HG03108 (cell line): Measurements from ENCODE around the gene SERINC2.

Experiments
- ATAC-seq: cut with Tn5 transposase; IDR thresholded peaks from one replicate; pipeline ENCODE4 v1.9.1; 2021; ENCODE audit warnings: moderate library complexity; ENCODE audit not compliant: unreplicated experiment

SERINC2 gene

GRCh38 chr1:31412732-31413404 is at the start of gene SERINC2:
Gene SERINC2, plus strand, starts transcription at chr1:31413213. Its CDS starts 53 bp downstream, at chr1:31413266.
- peak; percentile 42 for ATAC-seq

- ATAC-seq = no peak
Observed at GRCh38 chr1:31364561-31365250, 48.3 kb upstream of the SERINC2 start.

- ATAC-seq = no peak
Observed at GRCh38 chr1:31366796-31367195, 46.2 kb upstream of the SERINC2 start.

- no peak for ATAC-seq
Observed at GRCh38 chr1:31368611-31369107, 44.4 kb upstream of the SERINC2 start.

- ATAC-seq = no peak
Observed at GRCh38 chr1:31370021-31370420, 43.0 kb upstream of the SERINC2 start.

GRCh38 chr1:31370565-31370964 is 42.4 kb upstream of the SERINC2 start:
- ATAC-seq = no peak

- ATAC-seq = no peak
Observed at GRCh38 chr1:31371121-31371959, 41.7 kb upstream of the SERINC2 start.

GRCh38 chr1:31372051-31372450 is 41.0 kb upstream of the SERINC2 start:
- ATAC-seq = no peak

- no peak for ATAC-seq
Observed at GRCh38 chr1:31372751-31373055, 40.3 kb upstream of the SERINC2 start.

GRCh38 chr1:31373056-31373896 is 39.7 kb upstream of the SERINC2 start, which contains the start of gene FABP3:
Gene FABP3, minus strand, starts transcription at chr1:31373076. Its CDS starts 62 bp downstream, at chr1:31373014.
- no peak for ATAC-seq

- no peak for ATAC-seq
Observed at GRCh38 chr1:31373897-31374486, 39.0 kb upstream of the SERINC2 start.

- no peak for ATAC-seq
Observed at GRCh38 chr1:31374511-31375196, 38.4 kb upstream of the SERINC2 start.

GRCh38 chr1:31376375-31377134 is 36.5 kb upstream of the SERINC2 start:
- no peak for ATAC-seq

GRCh38 chr1:31377364-31377863 is 35.6 kb upstream of the SERINC2 start:
- ATAC-seq = no peak

GRCh38 chr1:31378001-31378400 is 35.0 kb upstream of the SERINC2 start:
- ATAC-seq = no peak

- no peak for ATAC-seq
Observed at GRCh38 chr1:31380181-31380580, 32.8 kb upstream of the SERINC2 start.

GRCh38 chr1:31381394-31382294 is 31.4 kb upstream of the SERINC2 start:
- no peak for ATAC-seq
